ENCODE data around the gene NSUN4. TPM values are rescaled to one million over a fixed set of nuclear protein-coding genes. Genes with fewer than 3 reads are reported as not detected.

Gene NSUN4
- total RNA-seq, 1 donor from 2014 or later = 9.0 TPM

- DNase-seq (ENCODE audit: low read depth) (no peak), FAIRE-seq (no peak)
- Histone ChIP-seq H3K4me3 (ENCODE audit: low read depth, low read length) (no peak overlapping the region), H3K27me3 (ENCODE audit: control insufficient read depth, insufficient read depth, low read length) (no peaks in the 10 kb centered on the region), H3K36me3 (ENCODE audit: control insufficient read depth, insufficient read depth, low read length) (peaks cover 8% of the 10 kb centered on the region)
- no peak for TF ChIP-seq CTCF (IDR thresholded peaks at IDR 0.05; ENCODE audit: insufficient read depth, low read length, severe bottlenecking)
Observed at GRCh38 chr1:46411010-46411405, 70.4 kb downstream of the NSUN4 start.

Other genes starting within 250 kb of the NSUN4 start
- gene PIK3R3, start 208.2 kb upstream of the NSUN4 start, total RNA-seq = 1.8 and 4.0 TPM in 2 replicates
- 42.1 and 49.4 TPM in 2 replicates for gene TSPAN1, start 165.7 kb upstream of the NSUN4 start, total RNA-seq
- gene P3R3URF, start 164.3 kb upstream of the NSUN4 start, total RNA-seq = not detected in 2 replicates
- gene POMGNT1, start 142.4 kb upstream of the NSUN4 start, total RNA-seq = 48.1 and 54.8 TPM in 2 replicates
- gene LURAP1, start 137.5 kb upstream of the NSUN4 start, total RNA-seq = 4.5 and 5.5 TPM in 2 replicates
- 0.13 and 0.26 TPM in 2 replicates for gene RAD54L, start 93.0 kb upstream of the NSUN4 start, total RNA-seq
- gene LRRC41, start 37.2 kb upstream of the NSUN4 start, total RNA-seq = 53.7 and 71.6 TPM in 2 replicates
- 534 and 762 TPM in 2 replicates for gene UQCRH, start 37.1 kb upstream of the NSUN4 start, total RNA-seq
- gene FAAH, start 53.5 kb downstream of the NSUN4 start, total RNA-seq = 10.2 and 10.5 TPM in 2 replicates
- gene DMBX1, start 149.0 kb downstream of the NSUN4 start, total RNA-seq = not detected in 2 replicates
- not detected in 2 replicates for gene KNCN, start 210.8 kb downstream of the NSUN4 start, total RNA-seq